Kidney epithelial cell (primary cell): Measurements from ENCODE around the gene ZDHHC14. TPM values are rescaled to one million over a fixed set of nuclear protein-coding genes. Genes with fewer than 3 reads are reported as not detected.

Source experiments
- DNase-seq: peaks from one replicate; pipeline ENCODE4 v3.0.0-alpha.2; 2010; ENCODE audit warnings: low read depth
- H3K27me3 ChIP-seq: 2 replicates; pipeline ENCODE4 v1.6.0; 2011; ENCODE audit warnings: low read length; ENCODE audit not compliant: control insufficient read depth, insufficient read depth
- H3K36me3 ChIP-seq: 2 replicates; pipeline ENCODE4 v1.5.1; 2011; ENCODE audit warnings: low read length; ENCODE audit not compliant: control insufficient read depth, insufficient read depth
- H3K4me3 ChIP-seq: 2 replicates; pipeline ENCODE4 v1.5.1; 2011; ENCODE audit warnings: low read depth, mild to moderate bottlenecking, control low read depth, low read length
- total RNA-seq: library from RNA; depleted of rRNA; stranded (reverse); fragments of >200 nt; gene quantifications from 2 replicates; pipeline ENCODE4 v1.2.3, GENCODE V29; 2015
- TF ChIP-seq, protein P1 (sequence below): IDR thresholded peaks from 2 replicates; pipeline ENCODE4 v1.5.1; 2011; ENCODE audit warnings: mild to moderate bottlenecking, moderate library complexity, low read length, control low read depth, inconsistent platforms; ENCODE audit not compliant: insufficient read depth, poor library complexity, severe bottlenecking

The ZDHHC14 gene
- total RNA-seq, 1 donor from 2014 or later = 9.7 TPM

DNA sequence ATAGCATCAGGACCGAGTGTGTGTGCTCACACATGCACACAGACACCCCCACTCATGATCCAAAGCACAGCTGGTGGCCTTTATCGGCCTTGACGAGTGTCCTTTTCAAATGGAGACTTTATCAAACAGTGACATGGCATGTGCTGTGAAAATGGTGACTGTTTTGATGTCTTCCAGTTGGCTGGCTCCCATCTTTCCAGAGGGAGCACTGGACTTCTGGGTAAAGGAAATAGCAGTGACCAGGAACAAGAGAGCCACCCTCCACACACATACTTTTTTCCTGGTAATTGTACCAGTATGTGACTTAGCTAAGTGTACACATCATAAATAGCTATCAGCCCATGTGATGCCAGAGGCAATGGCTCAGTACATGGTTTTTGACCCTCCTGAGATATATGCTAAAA lies 52.7 kb downstream of the ZDHHC14 start:
- no peak overlapping the region for H3K4me3 ChIP-seq
- TF ChIP-seq, protein P1, sequence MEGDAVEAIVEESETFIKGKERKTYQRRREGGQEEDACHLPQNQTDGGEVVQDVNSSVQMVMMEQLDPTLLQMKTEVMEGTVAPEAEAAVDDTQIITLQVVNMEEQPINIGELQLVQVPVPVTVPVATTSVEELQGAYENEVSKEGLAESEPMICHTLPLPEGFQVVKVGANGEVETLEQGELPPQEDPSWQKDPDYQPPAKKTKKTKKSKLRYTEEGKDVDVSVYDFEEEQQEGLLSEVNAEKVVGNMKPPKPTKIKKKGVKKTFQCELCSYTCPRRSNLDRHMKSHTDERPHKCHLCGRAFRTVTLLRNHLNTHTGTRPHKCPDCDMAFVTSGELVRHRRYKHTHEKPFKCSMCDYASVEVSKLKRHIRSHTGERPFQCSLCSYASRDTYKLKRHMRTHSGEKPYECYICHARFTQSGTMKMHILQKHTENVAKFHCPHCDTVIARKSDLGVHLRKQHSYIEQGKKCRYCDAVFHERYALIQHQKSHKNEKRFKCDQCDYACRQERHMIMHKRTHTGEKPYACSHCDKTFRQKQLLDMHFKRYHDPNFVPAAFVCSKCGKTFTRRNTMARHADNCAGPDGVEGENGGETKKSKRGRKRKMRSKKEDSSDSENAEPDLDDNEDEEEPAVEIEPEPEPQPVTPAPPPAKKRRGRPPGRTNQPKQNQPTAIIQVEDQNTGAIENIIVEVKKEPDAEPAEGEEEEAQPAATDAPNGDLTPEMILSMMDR = no peak
- DNase-seq = no peak
- H3K27me3 ChIP-seq = no peaks in the 10 kb centered on the region
- no peaks in the 10 kb centered on the region for H3K36me3 ChIP-seq

DNA sequence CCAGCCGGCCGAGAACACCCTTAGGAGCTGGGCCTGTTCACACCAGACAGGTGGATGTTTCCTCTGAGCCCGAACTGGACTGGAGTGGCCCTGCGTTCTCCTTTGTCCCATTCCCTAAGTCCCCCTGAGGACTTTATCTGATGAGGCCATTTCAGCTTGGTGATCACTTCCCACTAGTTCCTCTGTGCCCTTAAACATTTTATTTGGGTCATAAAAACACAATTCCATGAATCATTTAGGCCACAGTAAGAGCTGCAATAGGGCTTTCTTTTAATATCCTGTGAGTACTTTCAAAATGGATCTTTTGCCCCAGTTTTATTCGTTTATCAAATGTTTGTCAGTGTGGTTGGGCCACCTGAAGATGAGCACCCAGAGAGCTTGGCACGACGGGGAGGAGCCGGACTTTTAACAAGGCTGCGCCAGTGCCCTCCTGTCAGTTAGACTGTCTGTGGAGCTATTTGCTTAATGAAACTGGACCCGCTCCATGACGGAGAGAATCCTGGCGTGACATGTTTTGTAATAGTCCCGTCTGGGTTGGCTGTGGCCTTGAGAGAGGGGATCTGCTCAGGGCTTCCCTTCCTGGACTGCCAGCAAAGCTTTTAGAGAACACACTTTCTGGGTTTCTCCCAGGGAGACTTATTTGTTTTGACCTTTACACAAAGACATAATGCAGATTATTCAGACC lies 53.5 kb downstream of the ZDHHC14 start:
- Histone ChIP-seq H3K27me3 (no peaks in the 10 kb centered on the region), H3K4me3 (no peak overlapping the region), H3K36me3 (no peaks in the 10 kb centered on the region)
- no peak for DNase-seq
- TF ChIP-seq, protein P1 = no peak

DNA sequence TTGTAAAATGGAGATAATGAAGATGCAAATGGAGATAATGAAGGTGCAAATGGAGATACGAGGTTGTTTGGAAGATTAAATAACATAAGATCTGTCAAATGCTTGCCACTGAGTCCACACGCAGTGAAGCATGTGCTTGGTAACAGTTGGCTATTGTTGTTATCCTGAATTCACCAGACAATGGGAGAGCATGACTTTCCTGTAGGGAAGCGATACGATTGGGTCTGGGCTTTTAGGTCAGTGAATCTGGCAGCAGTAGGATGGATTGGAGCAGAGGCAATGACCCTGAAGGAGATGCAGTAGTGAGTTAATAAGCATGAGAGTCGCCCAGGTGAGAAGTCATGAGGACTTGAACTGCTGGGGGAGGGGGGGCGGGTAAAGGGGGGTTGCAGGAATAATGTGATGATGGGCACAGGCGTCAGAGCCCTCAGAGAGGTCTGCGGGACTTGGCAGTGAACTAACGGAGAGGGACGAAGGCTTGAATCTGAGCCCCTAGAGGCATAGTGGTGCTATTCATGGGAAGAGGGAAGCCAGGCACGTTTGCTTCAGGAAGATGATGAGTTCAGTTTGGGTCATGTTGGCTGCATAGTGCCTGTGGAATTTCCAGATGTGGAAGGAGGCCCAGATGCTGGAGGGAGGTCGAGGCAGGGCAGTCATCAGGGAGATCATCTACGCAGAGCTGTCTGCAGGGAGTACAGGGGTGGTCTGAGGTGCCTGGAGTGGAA lies 55.4 kb downstream of the ZDHHC14 start:
- DNase-seq = no peak
- Histone ChIP-seq H3K4me3 (no peak overlapping the region), H3K27me3 (no peaks in the 10 kb centered on the region), H3K36me3 (no peaks in the 10 kb centered on the region)
- TF ChIP-seq, protein P1 = no peak

DNA sequence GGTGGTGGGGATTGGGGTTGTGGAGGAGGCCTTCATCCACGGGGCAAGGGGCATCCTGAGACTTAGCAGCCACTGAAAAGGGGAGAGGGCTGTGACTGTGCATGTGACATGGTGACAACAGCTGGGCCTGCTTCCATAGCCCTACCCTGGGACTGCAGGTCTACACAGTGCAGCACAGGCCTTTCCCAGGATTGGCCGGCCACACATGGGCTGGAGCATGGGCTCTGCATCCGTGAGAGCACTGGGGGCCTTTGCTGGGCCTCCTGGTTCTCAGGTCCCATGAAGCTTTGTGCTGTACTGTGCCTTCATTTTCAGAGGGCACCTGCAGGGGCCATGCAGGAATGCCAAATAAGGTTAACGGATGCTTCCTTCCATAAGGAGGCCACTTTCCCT lies 56.0 kb downstream of the ZDHHC14 start:
- no peak for DNase-seq
- Histone ChIP-seq H3K36me3 (no peaks in the 10 kb centered on the region), H3K27me3 (no peaks in the 10 kb centered on the region), H3K4me3 (no peak overlapping the region)
- TF ChIP-seq, protein P1 = no peak

DNA sequence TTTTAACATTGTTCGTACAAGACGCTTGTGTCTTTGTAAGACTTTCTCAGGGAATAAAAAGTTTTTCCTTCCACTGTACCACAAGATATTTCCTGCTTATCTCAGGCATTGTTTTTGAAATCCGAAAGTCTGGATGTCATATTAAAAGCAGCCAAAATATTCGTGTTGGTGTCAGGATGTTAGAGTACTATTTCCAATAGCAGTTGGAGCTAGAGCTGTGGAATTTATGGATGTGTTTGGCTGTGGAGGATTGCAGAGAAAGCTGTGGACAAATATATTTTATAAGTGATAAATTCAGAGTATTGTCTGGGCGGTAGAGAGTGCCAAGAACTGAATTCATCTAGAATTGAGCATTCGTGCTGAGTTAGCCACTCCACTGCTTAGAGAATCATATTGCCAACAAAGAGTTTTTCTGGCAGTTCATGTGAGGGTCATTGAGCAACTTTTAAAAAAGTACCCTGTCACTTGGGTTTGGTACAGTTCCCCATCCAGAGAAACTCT lies 57.7 kb downstream of the ZDHHC14 start:
- no peak for DNase-seq
- no peaks in the 10 kb centered on the region for H3K27me3 ChIP-seq

More for the DNA sequence above, 57.7 kb downstream of the ZDHHC14 start:
- H3K36me3 ChIP-seq = no peaks in the 10 kb centered on the region
- H3K4me3 ChIP-seq = no peak overlapping the region
- TF ChIP-seq, protein P1 = no peak
